Measurements from ENCODE around the gene SYNGR1.

GRCh38 chr22:39367035-39367434 lies 17.2 kb downstream of the SYNGR1 start:
- no peak for TF ChIP-seq CTCF (IDR thresholded peaks at IDR 0.05)
- TF ChIP-seq POLR2A (IDR thresholded peaks at IDR 0.05): no peak

All from stomach (tissue), 4 donors.